ENCODE results near the gene KIF1C.
"Not testable (repeated sequence)": the region's sequence is repeated elsewhere in the genome, so short reads cannot be mapped to it uniquely, and the experiment has no call there.

KIF1C gene

DNA sequence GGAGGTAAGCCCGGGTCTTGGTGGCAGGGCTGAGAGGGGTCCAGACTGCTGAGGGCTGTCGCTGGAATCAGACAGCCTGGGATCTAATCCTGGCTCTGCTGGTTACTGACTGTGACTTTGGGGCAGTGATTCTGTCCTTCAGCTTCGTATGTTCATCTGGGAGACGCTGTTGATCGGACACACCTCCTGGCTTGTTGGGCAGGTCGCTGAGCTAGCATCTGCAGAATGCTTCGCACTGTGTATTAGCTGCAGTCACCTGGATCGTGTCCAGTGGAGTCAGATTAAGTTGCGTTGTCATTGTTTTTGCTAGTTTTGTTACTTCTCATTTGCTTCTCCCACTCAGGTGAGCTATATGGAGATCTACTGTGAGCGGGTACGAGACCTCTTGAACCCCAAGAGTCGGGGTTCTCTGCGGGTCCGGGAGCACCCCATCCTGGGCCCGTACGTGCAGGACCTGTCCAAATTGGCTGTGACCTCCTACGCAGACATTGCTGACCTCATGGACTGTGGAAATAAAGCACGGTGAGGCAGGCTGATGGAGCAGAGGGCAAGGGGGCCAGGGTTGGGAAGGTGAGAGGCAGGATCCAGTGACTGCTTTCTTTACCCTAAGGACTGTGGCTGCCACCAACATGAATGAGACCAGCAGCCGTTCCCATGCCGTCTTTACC is 4.5 kb downstream of the KIF1C start:
- DNase-seq: no peak

- DNase-seq: no peak
Observed at GRCh38 chr17:5003214-5003867, 5.6 kb downstream of the KIF1C start.

GRCh38 chr17:5011928-5012327 is 14.2 kb downstream of the KIF1C start:
- DNase-seq: no peak

DNA sequence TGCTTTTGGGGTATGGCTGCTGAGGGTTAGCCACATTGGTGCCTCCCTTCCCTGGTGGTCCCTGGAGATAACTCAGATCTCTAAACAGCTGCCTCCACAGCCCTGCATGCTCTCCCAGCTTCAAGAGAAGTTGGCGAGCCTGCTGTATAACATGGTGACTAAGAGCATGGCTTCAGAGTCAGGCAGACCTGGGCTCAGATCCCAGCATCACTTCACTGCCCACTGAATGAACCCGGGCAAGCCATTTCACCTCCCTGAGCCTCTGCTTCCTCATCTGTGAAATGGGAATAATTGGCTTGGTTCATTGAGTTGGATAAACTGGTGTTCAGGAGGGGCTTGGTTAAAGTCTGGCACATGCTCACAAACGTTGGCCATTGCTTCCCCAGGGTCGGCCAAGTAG is 16.6 kb downstream of the KIF1C start:
- DNase-seq: no peak

GRCh38 chr17:5019475-5019956 is 21.8 kb downstream of the KIF1C start:
- DNase-seq: no peak

- no peak for DNase-seq
Observed at GRCh38 chr17:5020502-5021023, 22.8 kb downstream of the KIF1C start.

GRCh38 chr17:5022171-5022711 is 24.5 kb downstream of the KIF1C start:
- no peak for DNase-seq

GRCh38 chr17:5023588-5024147 is 25.9 kb downstream of the KIF1C start:
- DNase-seq: no peak

DNA sequence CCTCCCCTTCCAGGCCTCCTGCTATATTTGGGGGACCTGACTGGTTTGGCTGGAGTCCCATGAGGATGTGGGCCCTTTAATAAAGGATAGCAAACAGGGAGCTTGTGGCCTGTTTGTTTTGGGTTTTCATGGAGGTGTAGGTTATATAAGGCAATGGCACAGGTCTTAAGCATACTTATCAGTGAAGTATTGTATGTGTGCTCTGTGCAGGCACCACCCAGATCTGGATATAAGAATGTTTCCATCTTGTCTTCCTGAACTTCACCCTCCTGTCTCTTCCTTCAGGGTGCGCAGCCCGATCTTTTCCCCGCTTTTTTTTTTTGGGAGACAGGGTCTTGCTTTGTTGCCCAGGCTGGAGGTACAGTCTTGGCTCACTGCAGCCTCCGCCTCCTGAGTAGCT is 26.9 kb downstream of the KIF1C start:
- no peak for DNase-seq

GRCh38 chr17:5027299-5027698 is 29.5 kb downstream of the KIF1C start:
- no peak for DNase-seq

DNA sequence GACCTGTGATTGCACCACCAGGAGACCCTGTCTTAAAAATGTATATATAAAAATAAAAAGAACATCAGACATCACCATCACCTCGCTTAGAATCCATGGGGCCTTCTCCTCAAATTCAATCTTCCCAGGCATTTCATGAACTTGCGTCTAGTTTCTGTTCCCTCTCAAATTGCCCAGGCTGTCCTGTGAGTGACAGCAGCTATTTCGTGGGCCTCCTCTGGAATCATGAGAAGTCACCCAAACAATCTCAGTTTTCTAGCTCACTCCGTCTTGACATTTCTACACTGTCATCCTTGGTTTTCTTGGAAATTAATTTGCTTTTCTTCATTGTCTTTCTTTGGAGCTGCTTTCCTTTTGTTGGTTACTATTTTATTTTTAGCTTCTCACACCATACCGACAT is 30.2 kb downstream of the KIF1C start:
- no peak for DNase-seq

GRCh38 chr17:5030168-5030567 is 32.4 kb downstream of the KIF1C start:
- not testable (repeated sequence) for DNase-seq

- peak; percentile 87 for DNase-seq
Observed at GRCh38 chr17:5031365-5032082, 33.8 kb downstream of the KIF1C start.

DNA sequence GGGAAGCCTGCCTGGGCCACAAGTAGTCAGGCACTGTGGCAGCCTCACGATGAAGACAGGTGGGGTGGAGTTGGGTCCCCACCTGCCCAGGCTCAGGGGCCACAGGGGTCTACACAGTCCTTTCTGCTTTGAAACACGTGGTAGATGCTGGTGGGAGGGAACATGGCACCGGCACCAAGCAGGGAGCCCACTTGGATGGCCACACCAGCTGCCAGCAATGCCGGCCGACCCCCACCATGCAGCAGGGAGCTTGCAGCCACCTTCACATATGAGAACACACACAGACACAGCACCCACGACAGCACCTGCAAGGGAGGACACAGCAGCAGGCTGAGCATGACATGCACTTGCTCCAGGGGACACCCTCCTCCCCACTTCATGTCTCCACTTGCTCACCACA is 35.1 kb downstream of the KIF1C start:
- DNase-seq: no peak

- no peak for DNase-seq
Observed at GRCh38 chr17:5033352-5034015, 35.7 kb downstream of the KIF1C start.

GRCh38 chr17:5034063-5034462 is 36.3 kb downstream of the KIF1C start:
- DNase-seq: no peak

GRCh38 chr17:5034651-5035050 is 36.9 kb downstream of the KIF1C start:
- no peak for DNase-seq

DNA sequence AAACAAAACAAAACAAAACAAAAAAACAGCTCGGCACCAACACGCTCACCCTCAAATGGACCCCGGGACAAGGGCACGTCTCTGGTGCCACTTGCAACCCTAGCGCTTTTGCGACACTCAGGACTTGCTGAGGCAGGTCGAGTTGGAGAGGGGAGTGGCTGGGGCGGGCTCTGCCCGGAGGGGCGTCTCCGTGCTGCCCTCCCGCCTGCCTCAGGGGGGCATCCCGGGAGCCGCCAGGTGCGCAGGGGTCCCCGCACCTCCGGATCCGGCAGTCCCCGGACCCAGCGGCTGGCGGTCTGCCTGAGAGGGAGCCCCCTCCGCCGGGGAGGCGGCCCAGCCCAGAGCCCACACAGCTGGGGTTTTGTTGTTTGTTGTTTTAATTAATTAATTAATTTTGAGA is 37.6 kb downstream of the KIF1C start, which contains the start of gene SLC52A1:
Gene SLC52A1, minus strand, starts transcription at position 112 of the 400 bp plus-strand sequence. CDS start 820 bp downstream, outside the sequence.
- DNase-seq: no peak

DNA sequence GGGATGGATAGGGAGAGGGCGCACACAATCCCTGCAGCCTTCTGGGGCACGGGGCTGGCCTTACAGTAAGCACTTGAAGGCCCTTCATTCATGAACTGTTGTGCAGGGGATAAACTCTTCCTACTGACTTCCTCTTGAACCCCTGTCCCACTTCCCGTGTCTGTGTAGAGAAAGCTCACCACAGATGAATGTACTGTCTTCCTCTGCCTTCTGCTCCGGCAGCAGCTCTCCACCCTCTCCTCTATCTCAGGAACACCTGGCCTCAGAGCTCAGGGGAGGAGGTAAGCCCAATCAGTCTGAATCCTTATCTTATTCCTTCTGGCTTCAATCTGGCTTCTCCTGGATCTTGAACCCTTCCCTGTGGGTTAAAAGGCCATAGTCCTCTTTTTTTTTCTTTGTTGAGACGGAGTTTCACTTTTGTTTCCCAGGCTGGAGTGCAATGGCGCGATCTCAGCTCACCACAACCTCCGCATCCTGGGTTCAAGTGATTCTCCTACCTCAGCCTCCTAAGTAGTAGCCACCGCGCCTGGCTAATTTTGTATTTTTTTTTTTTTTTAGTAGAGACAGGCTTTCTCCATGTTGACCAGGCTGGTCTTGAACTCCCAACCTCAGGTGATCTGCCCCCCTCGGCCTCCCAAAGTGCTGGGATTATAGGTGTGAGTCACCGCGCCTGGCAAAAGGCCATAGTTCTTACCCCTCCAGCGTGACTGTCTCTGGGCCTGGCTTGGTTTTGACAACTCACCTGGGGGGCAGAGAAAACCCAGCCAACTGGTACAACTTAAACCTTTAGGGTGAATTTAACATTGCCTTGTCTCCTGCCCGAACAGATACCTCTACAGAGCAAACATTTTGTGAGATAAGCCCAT is 44.6 kb downstream of the KIF1C start:
- DNase-seq: no peak

- DNase-seq: no peak
Observed at GRCh38 chr17:5043524-5043923, 45.8 kb downstream of the KIF1C start.

DNA sequence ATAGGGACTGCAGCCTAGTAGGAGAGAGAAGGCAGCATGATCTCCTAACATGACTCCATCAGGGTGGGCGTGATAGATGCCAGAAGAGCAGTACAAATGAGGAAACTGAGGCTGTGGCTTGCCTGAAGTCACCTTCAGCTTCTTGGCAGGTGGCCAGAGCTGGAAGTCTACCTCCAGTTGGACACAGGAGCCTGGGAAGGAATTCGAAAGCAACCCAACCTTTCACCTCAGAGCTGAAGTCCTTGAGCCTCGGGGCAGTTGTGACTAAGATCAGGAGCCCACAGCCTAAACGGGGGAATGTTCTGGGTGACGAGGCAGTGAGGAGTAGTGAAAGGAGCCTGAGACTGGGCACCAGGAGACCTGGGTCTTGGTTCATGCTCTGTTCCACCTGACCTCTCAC is 46.9 kb downstream of the KIF1C start:
- no peak for DNase-seq

Measured in NCI-H2227 treated with DMSO at 0.1 percent for 48 hours (cell line).